ENCODE measurements around the gene PIP5K1A.

The PIP5K1A gene

GRCh38 chr1:151289080-151289935 lies 91.0 kb downstream of the PIP5K1A start:
- no peak for DNase-seq (ENCODE audit: low spot score)

GRCh38 chr1:151289991-151290708 lies 91.8 kb downstream of the PIP5K1A start:
- DNase-seq (ENCODE audit: low spot score), result no peak

GRCh38 chr1:151290709-151291303 lies 92.5 kb downstream of the PIP5K1A start:
- no peak for DNase-seq (ENCODE audit: low spot score)

GRCh38 chr1:151292207-151293030 lies 94.1 kb downstream of the PIP5K1A start:
- DNase-seq (ENCODE audit: low spot score), result no peak

GRCh38 chr1:151293093-151293492 lies 94.7 kb downstream of the PIP5K1A start:
- no peak for DNase-seq (ENCODE audit: low spot score)

- no peak for DNase-seq (ENCODE audit: low spot score)
These were observed 96.5 kb downstream of the PIP5K1A start for GRCh38 chr1:151294742-151295462.
